Pancreas (tissue), 10 donors: Measurements from ENCODE around the gene TM9SF4. TPM values are rescaled to one million over a fixed set of nuclear protein-coding genes. Genes with fewer than 3 reads are reported as not detected.
A peak's percentile ranks its signal among the peaks of the same experiment; 100 is the strongest.

ENCODE experiments used
- ATAC-seq, 4 donors: fragments of 200-7000 bp; cut with Tn5 transposase; one replicate each; pipeline versions ENCODE4 v1.8.0 to v1.9.1; 2020; ENCODE audit warnings: mild to moderate bottlenecking in 4 of 4, moderate library complexity in 4 of 4
- DNase-seq, 6 donors: peaks; one replicate each; pipeline ENCODE4 v3.0.0-alpha.2; 2020
- FAIRE-seq: peaks from 2 replicates; lab custom pipeline; 2012; peaks lifted over from hg19 to GRCh38; lab: Jason Lieb, UNC
- H3K27ac ChIP-seq, 4 donors: fragments of 200-600 bp; sonication (generic); 1 replicate in 3 of 4; 2 replicates in 1 of 4; pipeline versions ENCODE4 v1.5.0 to v1.8.0; 2020
- H3K27me3 ChIP-seq, 4 donors: fragments of 200-600 bp; one replicate each; pipeline ENCODE4 v1.8.0; 2021
- H3K36me3 ChIP-seq, 3 donors: fragments of 200-600 bp; sonication (generic) in 1 of 3; one replicate each; pipeline versions ENCODE4 v1.5.0 to v1.8.0; 2020 to 2021
- H3K4me1 ChIP-seq, 3 donors: fragments of 200-600 bp; one replicate each; pipeline ENCODE4 v1.8.0; 2021
- H3K4me3 ChIP-seq, 4 donors: fragments of 200-600 bp; sonication (generic) in 2 of 4; one replicate each; pipeline versions ENCODE4 v1.5.0 to v1.8.0; 2020 to 2021
- H3K9me3 ChIP-seq, 4 donors: fragments of 200-600 bp; one replicate each; pipeline ENCODE4 v1.8.0; 2021
- CTCF ChIP-seq, 4 donors: fragments of 200-600 bp; sonication (generic) in 3 of 4; IDR thresholded peaks; one replicate each; pipeline versions ENCODE4 v1.5.0 to v1.8.0; 2021; ENCODE audit warnings: antibody characterized with exemption in 4 of 4
- WGBS, 2 donors: extraction: QIAGEN DNeasy Blood & Tissue Kit; methylation state at CpG; one replicate each; pipeline ENCODE4 v1.1.7; 2013; 5-methylcytosine and 5-hydroxymethylcytosine counted together
- intact Hi-C, 3 donors: fragments of 100-400 bp; cut with DNase I; formaldehyde crosslinking; loops; one replicate each; pipeline versions ENCODE4 v1.11.1 to v1.14.2; 2022
- polyA plus RNA-seq, 2 donors: library from polyadenylated mRNA; stranded (reverse); fragments of 200-250 nt; gene quantifications; one replicate each; pipeline ENCODE4 v1.2.3, GENCODE V29; 2013
- total RNA-seq, 6 donors: library from RNA; stranded (reverse); fragmentation: NEBNext Ultra II Directional in 4 of 6; extraction: Animal tissue kit (Norgen Biotek cat#: 25700) in 4 of 6; gene quantifications; one replicate each; pipeline versions ENCODE4 v1.2.1 to v1.2.4, GENCODE V29; 2021 to 2023
- donor health status: healthy with polysubstance abuse.
- donor health status: DM: no; HTN: no; CAD: no; lungs with moderate emphysema.
- donor health status: DM: no; HTN: no; CAD: no.
- donor health status: control.
- donor health status: control.
- donor health status: Bipolar disorder and iron deficiency.
- donor health status: DM: yes; HTN: yes; CAD: no.
- donor health status: DM: no; HTN: no; CAD: no.
- donor health status: DM: no; HTN: no; CAD: no.
- donor health status: DM: yes; HTN: yes; CAD: no.

Gene TM9SF4
- total and polyA plus RNA-seq, 8 donors = 12.7 to 30.2 (median 20.9) TPM

- no peak for FAIRE-seq
- no peaks in the 10 kb centered on the region for H3K4me1 ChIP-seq
- no peak for ATAC-seq
- peaks cover 12 to 53% (median 35%) of the 10 kb centered on the region in 3 donors for H3K36me3 ChIP-seq
- TF ChIP-seq CTCF (IDR thresholded peaks at IDR 0.05) = no peak
- no peaks in the 10 kb centered on the region for H3K9me3 ChIP-seq
- WGBS, 2 donors = 91 to 95% methylated on average over 8 of the region's 8 CpGs
- intact Hi-C loops = no loop called here
- DNase-seq = no peak
- no peaks in the 10 kb centered on the region for H3K27me3 ChIP-seq
- no peak overlapping the region for H3K27ac ChIP-seq
- H3K4me3 ChIP-seq = no peak overlapping the region
Measured at GRCh38 chr20:32144898-32145662, 35.6 kb downstream of the TM9SF4 start.

GRCh38 chr20:32149566-32150170, 40.2 kb downstream of the TM9SF4 start:
- FAIRE-seq = no peak
- 89 to 92% methylated on average over 8 of the region's 8 CpGs for WGBS, 2 donors

GRCh38 chr20:32150291-32150848, 40.9 kb downstream of the TM9SF4 start:
- no peak for FAIRE-seq
- Histone ChIP-seq H3K4me1 (peaks cover 0 to 9% (median 0%) of the 10 kb centered on the region in 3 donors), H3K36me3 (peaks cover 0 to 35% (median 4%) of the 10 kb centered on the region in 3 donors), H3K4me3 (no peak overlapping the region), H3K27me3 (no peaks in the 10 kb centered on the region), H3K9me3 (no peaks in the 10 kb centered on the region), H3K27ac (no peak overlapping the region)
- no peak for ATAC-seq
- 92 to 96% methylated on average over 10 of the region's 10 CpGs for whole genome bisulfite sequencing, 2 donors
- no peak for TF ChIP-seq CTCF (IDR thresholded peaks at IDR 0.05)
- DNase-seq = no peak
- intact Hi-C loops = loop anchor here in 1 of 3 donors (10.0 kb wide), 1 partner anchor 334 kb away; no protein-coding TSS in a partner anchor

More at GRCh38 chr20:32149566-32150170, 40.2 kb downstream of the TM9SF4 start:
- TF ChIP-seq CTCF (IDR thresholded peaks at IDR 0.05) = no peak
- H3K27ac ChIP-seq = no peak overlapping the region
- no peak for DNase-seq
- no peak for ATAC-seq
- H3K4me1 ChIP-seq = peaks cover 0 to 3% (median 0%) of the 10 kb centered on the region in 3 donors
- H3K4me3 ChIP-seq = no peak overlapping the region
- H3K27me3 ChIP-seq = no peaks in the 10 kb centered on the region
- H3K9me3 ChIP-seq = no peaks in the 10 kb centered on the region
- intact Hi-C loops = loop anchor here in 1 of 3 donors (10.0 kb wide), 1 partner anchor 335 kb away; no protein-coding TSS in a partner anchor
- H3K36me3 ChIP-seq = peaks cover under 1 to 42% (median 10%) of the 10 kb centered on the region in 3 donors

- H3K4me1 ChIP-seq = peaks cover 0 to 14% (median 0%) of the 10 kb centered on the region in 3 donors
- no peak for FAIRE-seq
- no peak overlapping the region for H3K4me3 ChIP-seq
- ATAC-seq = no peak
- H3K36me3 ChIP-seq = peaks cover 0 to 30% (median 4%) of the 10 kb centered on the region in 3 donors
- no peaks in the 10 kb centered on the region for H3K27me3 ChIP-seq
- no peak overlapping the region for H3K27ac ChIP-seq
- no peaks in the 10 kb centered on the region for H3K9me3 ChIP-seq
- intact Hi-C loops = loop anchor here in 1 of 3 donors (10.0 kb wide), 1 partner anchor 332 kb away; no protein-coding TSS in a partner anchor
- TF ChIP-seq CTCF (IDR thresholded peaks at IDR 0.05) = no peak
- WGBS, 2 donors = 90% methylated on average over 6 of the region's 6 CpGs
- DNase-seq = peak in 1 of 6 donors; percentile 36
Measured at GRCh38 chr20:32152421-32153155, 43.1 kb downstream of the TM9SF4 start.
